Activated CD8-positive, alpha-beta memory T cell treated with anti-CD3 and anti-CD28 coated beads, Interleukin-2, amount 50 U/mL, for 4 hours (primary cell): ENCODE results near the gene TSTD2.
A peak's percentile ranks its signal among the peaks of the same experiment; 100 is the strongest.
"Not testable (repeated sequence)": the region's sequence is repeated elsewhere in the genome, so short reads cannot be mapped to it uniquely, and the experiment has no call there.

Source experiments
- DNase-seq: peaks from one replicate; pipeline ENCODE4 v3.0.0-alpha.2; 2020

The TSTD2 gene

GRCh38 chr9:97581590-97581989, 51.6 kb downstream of the TSTD2 start:
- not testable (repeated sequence) for DNase-seq

- no peak for DNase-seq
Observed at GRCh38 chr9:97579914-97580313, 53.3 kb downstream of the TSTD2 start.

GRCh38 chr9:97578846-97579245, 54.3 kb downstream of the TSTD2 start:
- DNase-seq: no peak

- DNase-seq: no peak
Observed at GRCh38 chr9:97577051-97577450, 56.1 kb downstream of the TSTD2 start.

- DNase-seq: no peak
Observed at GRCh38 chr9:97575673-97576200, 57.4 kb downstream of the TSTD2 start.

- peak; percentile 20 for DNase-seq
Observed at GRCh38 chr9:97574921-97575672, 58.1 kb downstream of the TSTD2 start.

GRCh38 chr9:97574101-97574571, 59.0 kb downstream of the TSTD2 start:
- DNase-seq: not testable (repeated sequence)

GRCh38 chr9:97573482-97574073, 59.6 kb downstream of the TSTD2 start:
- DNase-seq: no peak

- DNase-seq: no peak
Observed at GRCh38 chr9:97572892-97573365, 60.2 kb downstream of the TSTD2 start.

GRCh38 chr9:97572196-97572891, 60.8 kb downstream of the TSTD2 start:
- DNase-seq: no peak

- DNase-seq: no peak
Observed at GRCh38 chr9:97571664-97572063, 61.5 kb downstream of the TSTD2 start.

GRCh38 chr9:97570899-97571298, 62.3 kb downstream of the TSTD2 start:
- DNase-seq: no peak

GRCh38 chr9:97568461-97569275, 64.5 kb downstream of the TSTD2 start:
- DNase-seq: no peak

GRCh38 chr9:97567894-97568202, 65.3 kb downstream of the TSTD2 start:
- no peak for DNase-seq

GRCh38 chr9:97567182-97567893, 65.8 kb downstream of the TSTD2 start:
- DNase-seq: no peak

GRCh38 chr9:97565262-97565661, 67.9 kb downstream of the TSTD2 start:
- no peak for DNase-seq

- DNase-seq: no peak
Observed at GRCh38 chr9:97564291-97565175, 68.6 kb downstream of the TSTD2 start.

GRCh38 chr9:97563458-97564135, 69.6 kb downstream of the TSTD2 start:
- no peak for DNase-seq

- DNase-seq: no peak
Observed at GRCh38 chr9:97562542-97562941, 70.6 kb downstream of the TSTD2 start.

GRCh38 chr9:97561501-97561900, 71.7 kb downstream of the TSTD2 start:
- DNase-seq: no peak
